Vagina (tissue), 2 donors: ENCODE data around the gene TNFRSF19. TPM values are rescaled to one million over a fixed set of nuclear protein-coding genes. Genes with fewer than 3 reads are reported as not detected.

ENCODE experiments used
- DNase-seq, 2 donors: peaks; one replicate each; pipeline ENCODE4 v3.0.0-alpha.2; 2017; ENCODE audit errors: extremely low spot score in 2 of 2
- H3K27ac ChIP-seq: fragments of 200-600 bp; sonication (generic); one replicate; pipeline ENCODE4 v1.5.1; 2019
- H3K27me3 ChIP-seq: fragments of 200-600 bp; sonication (generic); one replicate; pipeline ENCODE4 v1.5.1; 2019
- H3K36me3 ChIP-seq, 2 donors: fragments of 200-600 bp; sonication (generic); one replicate each; pipeline ENCODE4 v1.5.1; 2017 to 2019
- H3K4me1 ChIP-seq: fragments of 200-600 bp; sonication (generic); one replicate; pipeline ENCODE4 v1.5.1; 2019
- H3K4me3 ChIP-seq, 2 donors: fragments of 200-600 bp; sonication (generic); 1 replicate in 1 of 2; 2 replicates in 1 of 2; pipeline ENCODE4 v1.5.1; 2016 to 2019
- H3K9me3 ChIP-seq: fragments of 200-600 bp; sonication (generic); one replicate; pipeline ENCODE4 v1.5.1; 2019
- CTCF ChIP-seq, 3 experiments: fragments of 450-650 bp in 2 of 3; fragments of 200-600 bp in 1 of 3; sonication (generic) in 1 of 3; IDR thresholded peaks; one replicate each; pipeline ENCODE4 v1.5.1; 2017 to 2019; ENCODE audit warnings: antibody characterized with exemption in 3 of 3, mild to moderate bottlenecking in 2 of 3, moderate library complexity in 2 of 3
- POLR2A ChIP-seq, 2 donors: fragments of 450-650 bp; IDR thresholded peaks; one replicate each; pipeline ENCODE4 v1.6.1; 2017; ENCODE audit warnings: antibody characterized with exemption in 2 of 2, mild to moderate bottlenecking in 2 of 2, moderate library complexity in 2 of 2
- POLR2AphosphoS5 ChIP-seq, 2 donors: sonication (generic); formaldehyde crosslinking; IDR thresholded peaks; one replicate each; pipeline ENCODE4 v1.9.0; 2017; ENCODE audit warnings: antibody characterized with exemption in 2 of 2, mild to moderate bottlenecking in 2 of 2, low read depth in 1 of 2; ENCODE audit not compliant: insufficient read depth in 1 of 2
- intact Hi-C: fragments of 100-400 bp; cut with DNase I; formaldehyde crosslinking; loops from one replicate; pipeline ENCODE4 v1.15.1; 2023
- total RNA-seq: library from RNA; depleted of rRNA; stranded (reverse); fragments of >200 nt; gene quantifications from one replicate; pipeline ENCODE4 v1.2.3, GENCODE V29; 2016

TNFRSF19 gene
- total RNA-seq, 1 donor from 2014 or later, result 10.3 TPM

- peaks cover 8% of the 10 kb centered on the region for H3K4me1 ChIP-seq
- no peak overlapping the region for H3K4me3 ChIP-seq
- H3K27me3 ChIP-seq, result no peaks in the 10 kb centered on the region
- DNase-seq, result no peak
- TF ChIP-seq POLR2AphosphoS5 (IDR thresholded peaks at IDR 0.05; ENCODE audit: insufficient read depth in 1 of 2, low read depth in 1 of 2) (no peak), CTCF (IDR thresholded peaks at IDR 0.05) (no peak), POLR2A (IDR thresholded peaks at IDR 0.05) (no peak)
- no peaks in the 10 kb centered on the region for H3K36me3 ChIP-seq
- H3K9me3 ChIP-seq, result no peaks in the 10 kb centered on the region
- no peak overlapping the region for H3K27ac ChIP-seq
- intact Hi-C loops, result no loop called here
Observed at GRCh38 chr13:23707674-23708073, 137.5 kb downstream of the TNFRSF19 start.

DNA sequence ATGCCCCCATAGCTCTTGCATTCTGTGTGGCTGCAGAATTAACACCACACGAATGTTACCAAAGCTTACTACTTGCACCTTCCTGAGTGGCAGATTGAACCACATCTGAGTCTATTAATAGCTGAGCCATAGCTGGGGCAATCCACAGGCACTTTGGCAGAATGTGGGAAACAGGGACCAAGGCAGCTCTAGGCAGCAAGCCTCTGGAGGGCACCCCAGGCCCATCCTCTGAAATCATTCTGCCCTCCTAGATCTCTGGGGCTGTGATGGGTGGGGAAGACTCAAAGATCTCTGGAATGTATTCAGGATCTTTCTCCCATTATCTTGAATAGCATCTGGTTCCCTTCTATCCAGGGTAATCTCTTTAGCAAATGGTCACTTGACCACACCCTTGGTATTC is 139.3 kb downstream of the TNFRSF19 start:
- Histone ChIP-seq H3K27me3 (no peaks in the 10 kb centered on the region), H3K4me3 (no peak overlapping the region), H3K36me3 (no peaks in the 10 kb centered on the region), H3K27ac (no peak overlapping the region), H3K4me1 (peaks cover 3% of the 10 kb centered on the region), H3K9me3 (no peaks in the 10 kb centered on the region)
- intact Hi-C loops, result no loop called here
- TF ChIP-seq POLR2AphosphoS5 (IDR thresholded peaks at IDR 0.05; ENCODE audit: insufficient read depth in 1 of 2, low read depth in 1 of 2) (no peak), POLR2A (IDR thresholded peaks at IDR 0.05) (no peak), CTCF (IDR thresholded peaks at IDR 0.05) (no peak)
- DNase-seq, result no peak

- TF ChIP-seq POLR2A (IDR thresholded peaks at IDR 0.05) (no peak), CTCF (IDR thresholded peaks at IDR 0.05) (no peak), POLR2AphosphoS5 (IDR thresholded peaks at IDR 0.05; ENCODE audit: insufficient read depth in 1 of 2, low read depth in 1 of 2) (no peak)
- Histone ChIP-seq H3K9me3 (no peaks in the 10 kb centered on the region), H3K27ac (no peak overlapping the region), H3K27me3 (no peaks in the 10 kb centered on the region), H3K4me1 (peaks cover 3% of the 10 kb centered on the region), H3K4me3 (no peak overlapping the region), H3K36me3 (no peaks in the 10 kb centered on the region)
- intact Hi-C loops, result no loop called here
- DNase-seq, result no peak
Observed at GRCh38 chr13:23710366-23710765, 140.2 kb downstream of the TNFRSF19 start.

DNA sequence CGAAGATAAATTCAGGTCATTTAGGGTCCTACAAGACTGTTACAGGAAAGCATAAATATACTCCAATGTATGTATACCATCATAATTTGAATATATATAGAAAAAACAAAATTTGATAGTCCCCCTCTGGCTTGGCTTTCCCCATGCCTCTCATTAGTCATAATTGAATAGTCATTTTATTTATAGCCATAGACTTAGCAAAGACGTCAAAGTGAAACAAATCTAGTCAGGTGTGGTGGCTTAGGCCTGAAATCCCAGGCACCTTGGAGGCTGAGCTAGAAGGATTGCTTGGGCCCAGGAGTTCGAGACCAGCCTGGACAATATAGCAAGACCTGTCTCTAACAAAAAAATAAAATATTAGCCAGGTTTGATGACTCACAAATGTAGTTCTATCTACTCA is 141.1 kb downstream of the TNFRSF19 start:
- Histone ChIP-seq H3K4me1 (peaks cover 3% of the 10 kb centered on the region), H3K27ac (no peak overlapping the region), H3K27me3 (no peaks in the 10 kb centered on the region), H3K36me3 (no peaks in the 10 kb centered on the region), H3K4me3 (no peak overlapping the region), H3K9me3 (no peaks in the 10 kb centered on the region)
- no peak for TF ChIP-seq CTCF (IDR thresholded peaks at IDR 0.05)
- TF ChIP-seq POLR2A (IDR thresholded peaks at IDR 0.05), result no peak
- TF ChIP-seq POLR2AphosphoS5 (IDR thresholded peaks at IDR 0.05; ENCODE audit: insufficient read depth in 1 of 2, low read depth in 1 of 2), result no peak
- DNase-seq, result no peak
- intact Hi-C loops, result no loop called here

- Histone ChIP-seq H3K9me3 (no peaks in the 10 kb centered on the region), H3K27ac (no peak overlapping the region), H3K27me3 (no peaks in the 10 kb centered on the region), H3K4me3 (no peak overlapping the region), H3K36me3 (no peaks in the 10 kb centered on the region), H3K4me1 (peaks cover 3% of the 10 kb centered on the region)
- no peak for DNase-seq
- intact Hi-C loops, result no loop called here
- TF ChIP-seq CTCF (IDR thresholded peaks at IDR 0.05) (no peak), POLR2A (IDR thresholded peaks at IDR 0.05) (no peak), POLR2AphosphoS5 (IDR thresholded peaks at IDR 0.05; ENCODE audit: insufficient read depth in 1 of 2, low read depth in 1 of 2) (no peak)
Observed at GRCh38 chr13:23714672-23715071, 144.5 kb downstream of the TNFRSF19 start.
